Psoas muscle (tissue), 8 donors: ENCODE measurements around the gene CNPY4. TPM values are rescaled to one million over a fixed set of nuclear protein-coding genes. Genes with fewer than 3 reads are reported as not detected.

ENCODE experiments used
- ATAC-seq, 4 donors: fragments of 200-7000 bp; cut with Tn5 transposase; one replicate each; pipeline ENCODE4 v1.9.1; 2020; ENCODE audit warnings: moderate library complexity in 3 of 4, mild to moderate bottlenecking in 2 of 4
- DNase-seq, 2 donors: peaks; one replicate each; pipeline ENCODE4 v3.0.0-alpha.2; 2020
- H3K27ac ChIP-seq: fragments of 200-600 bp; one replicate; pipeline ENCODE4 v1.8.0; 2022
- H3K27me3 ChIP-seq, 3 donors: fragments of 200-600 bp in 1 of 3; one replicate each; pipeline versions ENCODE4 v1.6.1 to v1.8.0; 2013 to 2022; ENCODE audit warnings: low read length in 2 of 3, mild to moderate bottlenecking in 2 of 3, moderate library complexity in 1 of 3; ENCODE audit not compliant: insufficient read depth in 3 of 3
- H3K36me3 ChIP-seq, 2 donors: fragments of 200-600 bp in 1 of 2; one replicate each; pipeline versions ENCODE4 v1.6.1 to v1.8.0; 2013 to 2022; ENCODE audit warnings: low read depth in 1 of 2, mild to moderate bottlenecking in 1 of 2, moderate library complexity in 1 of 2; ENCODE audit not compliant: insufficient read depth in 1 of 2
- H3K4me1 ChIP-seq: fragments of 200-600 bp; one replicate; pipeline ENCODE4 v1.8.0; 2022
- H3K4me3 ChIP-seq: fragments of 200-600 bp; one replicate; pipeline ENCODE4 v1.8.0; 2022; ENCODE audit warnings: mild to moderate bottlenecking
- H3K9me3 ChIP-seq: fragments of 200-600 bp; one replicate; pipeline ENCODE4 v1.8.0; 2022
- CTCF ChIP-seq: fragments of 200-600 bp; IDR thresholded peaks from one replicate; pipeline ENCODE4 v1.8.0; 2022; ENCODE audit warnings: antibody characterized with exemption
- WGBS, 3 donors: extraction: QIAGEN DNeasy Blood & Tissue Kit; methylation state at CpG; one replicate each; pipeline versions ENCODE4 v1.1.6 to v1.1.7; 2013; 5-methylcytosine and 5-hydroxymethylcytosine counted together
- intact Hi-C, 2 donors: fragments of 100-400 bp; cut with DNase I; formaldehyde crosslinking; loops; one replicate each; pipeline versions ENCODE4 v1.11.0 to v1.14.2; 2022
- polyA plus RNA-seq, 3 donors: library from polyadenylated mRNA; stranded (reverse); fragments of 200-250 nt; gene quantifications; one replicate each; pipeline ENCODE4 v1.2.3, GENCODE V29; 2013
- total RNA-seq, 4 donors: library from RNA; stranded (reverse); fragmentation: NEBNext Ultra II Directional in 2 of 4; extraction: Animal tissue kit (Norgen Biotek cat#: 25700) in 2 of 4; gene quantifications; one replicate each; pipeline versions ENCODE4 v1.2.1 to v1.2.4, GENCODE V29; 2021 to 2023
- donor health status: healthy with polysubstance abuse.
- donor health status: DM: no; HTN: no; CAD: no; lungs with moderate emphysema.
- donor health status: Bipolar disorder and iron deficiency.
- donor health status: healthy.
- donor health status: DM: yes; HTN: yes; CAD: no.
- donor health status: DM: no; HTN: no; CAD: no.
- donor health status: DM: no; HTN: no; CAD: no.
- donor health status: DM: yes; HTN: yes; CAD: no.

Gene CNPY4
- total and polyA plus RNA-seq, 7 donors = 2.2 to 7.0 (median 2.9) TPM

DNA sequence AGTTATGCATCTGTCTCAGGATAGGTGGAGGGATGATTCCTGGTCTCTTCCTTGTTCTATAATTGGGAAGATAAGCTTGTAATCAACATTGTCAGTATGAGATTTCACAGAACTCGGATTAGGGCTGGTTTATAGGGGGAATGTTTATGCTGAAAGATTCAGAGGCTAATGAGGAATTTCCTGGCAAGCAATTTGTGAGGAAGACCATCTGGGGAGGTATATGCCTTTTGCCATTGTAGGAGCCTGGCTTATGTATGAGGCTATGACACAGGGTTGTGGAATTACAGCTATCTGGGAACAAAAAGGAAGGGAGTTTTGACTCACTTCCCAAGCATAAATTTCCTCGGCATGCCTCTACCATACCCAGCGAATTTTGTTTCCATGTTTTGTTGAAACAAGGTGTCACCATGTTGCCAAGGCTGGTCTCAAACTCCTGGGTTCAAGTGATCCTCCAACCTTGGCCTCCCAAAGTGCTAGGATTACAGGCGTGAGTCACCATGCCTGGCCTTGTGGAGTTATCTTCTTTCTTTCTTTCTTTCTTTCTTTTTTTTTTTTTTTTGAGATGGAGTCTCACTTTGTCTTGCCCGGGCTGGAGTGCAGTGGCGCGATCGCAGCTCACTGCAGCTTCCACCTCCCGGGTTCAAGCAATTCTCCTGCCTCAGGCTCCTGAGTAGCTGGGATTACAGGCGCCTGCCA lies 32.2 kb upstream of the CNPY4 start:
- 83 to 85% (median 85%) methylated on average over 10 of the region's 10 CpGs for WGBS, 3 donors
- ATAC-seq (no peak), DNase-seq (no peak)
- no peak overlapping the region for H3K27ac ChIP-seq
- TF ChIP-seq CTCF = no peak
- H3K4me3 ChIP-seq = no peak overlapping the region
- H3K4me1 ChIP-seq = peaks cover 12% of the 10 kb centered on the region
- intact Hi-C loops = loop anchor here in 1 of 2 donors (5.0 kb wide), 1 partner anchor 40 kb away; the partner anchor contains the start of gene MBLAC1
- H3K9me3 ChIP-seq = no peaks in the 10 kb centered on the region
- peaks cover 0 to 22% of the 10 kb centered on the region in 2 donors for H3K36me3 ChIP-seq
- H3K27me3 ChIP-seq = no peaks in the 10 kb centered on the region

- no peak for DNase-seq
- H3K9me3 ChIP-seq = no peaks in the 10 kb centered on the region
- no peaks in the 10 kb centered on the region for H3K27me3 ChIP-seq
- peak in 2 of 4 donors; percentile 14 to 25 for ATAC-seq
- peaks cover 14% of the 10 kb centered on the region for H3K4me1 ChIP-seq
- intact Hi-C loops = loop anchor here in 1 of 2 donors (5.0 kb wide), 1 partner anchor 39 kb away; the partner anchor contains the start of gene MBLAC1
- no peak for TF ChIP-seq CTCF
- peak overlapping the region; percentile 85 for H3K4me3 ChIP-seq
- 75 to 82% (median 76%) methylated on average over 11 of the region's 11 CpGs for WGBS, 3 donors
- H3K27ac ChIP-seq = peak overlapping the region; percentile 90
- H3K36me3 ChIP-seq = peaks cover 4 to 31% of the 10 kb centered on the region in 2 donors
Observed at GRCh38 chr7:100088095-100088620, 31.3 kb upstream of the CNPY4 start.

DNA sequence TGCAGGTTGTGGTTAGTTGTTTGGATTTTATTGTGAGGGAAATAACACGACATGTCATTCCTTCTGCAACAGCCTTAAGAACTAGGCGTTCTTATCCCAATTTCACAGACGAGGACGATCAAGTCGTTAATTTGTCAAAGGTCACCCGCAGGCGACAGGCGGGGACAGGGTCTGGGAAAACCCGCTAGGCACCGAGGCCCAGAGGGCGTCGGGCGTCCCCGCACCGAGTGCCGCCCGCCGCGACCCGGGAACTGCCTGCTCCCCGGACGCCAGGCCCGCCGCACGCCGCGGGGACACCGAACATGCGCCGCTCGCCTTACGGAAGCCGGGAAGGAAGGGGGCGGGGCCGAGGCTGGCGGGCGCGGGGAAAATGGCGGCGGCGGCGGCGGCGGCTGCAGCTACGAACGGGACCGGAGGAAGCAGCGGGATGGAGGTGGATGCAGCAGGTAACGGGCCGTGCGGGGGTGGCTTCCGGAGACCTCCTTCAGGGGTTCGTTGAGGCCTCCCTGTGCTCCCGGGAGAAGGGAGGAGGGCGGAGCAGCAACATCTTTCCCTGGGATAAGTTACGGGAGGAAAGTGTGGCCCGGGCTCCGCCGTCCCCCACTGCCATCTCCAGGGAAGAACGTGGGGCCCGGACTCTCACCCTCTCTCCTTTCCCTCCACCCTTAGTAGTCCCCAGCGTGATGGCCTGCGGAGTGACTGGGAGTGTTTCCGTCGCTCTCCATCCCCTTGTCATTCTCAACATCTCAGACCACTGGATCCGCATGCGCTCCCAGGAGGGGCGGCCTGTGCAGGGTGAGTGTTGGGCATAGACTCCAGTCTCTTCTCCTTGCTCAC lies 30.6 kb upstream of the CNPY4 start, which contains the start of gene COPS6:
Gene COPS6, plus strand, starts transcription at position 349 of the 837 bp plus-strand sequence. Its CDS starts 22 bp downstream, at position 371.
- Histone ChIP-seq H3K27me3 (no peaks in the 10 kb centered on the region), H3K4me3 (peak within 1 kb of the TSS; percentile 85), H3K36me3 (peaks cover 4 to 38% of the 10 kb centered on the region in 2 donors), H3K9me3 (no peaks in the 10 kb centered on the region), H3K27ac (peak within 1 kb of the TSS; percentile 90), H3K4me1 (peaks cover 20% of the 10 kb centered on the region)
- intact Hi-C loops = loop anchor here in 1 of 2 donors (5.0 kb wide), 1 partner anchor 38 kb away; the partner anchor contains the start of gene MBLAC1
- WGBS, 3 donors = 0 to 1% (median 0%) methylated on average over 63 to 68 of the region's 68 CpGs
- TF ChIP-seq CTCF = no peak
- ATAC-seq (peak; percentile 85 to 95 (median 92)), DNase-seq (peak; percentile 90 to 94)

DNA sequence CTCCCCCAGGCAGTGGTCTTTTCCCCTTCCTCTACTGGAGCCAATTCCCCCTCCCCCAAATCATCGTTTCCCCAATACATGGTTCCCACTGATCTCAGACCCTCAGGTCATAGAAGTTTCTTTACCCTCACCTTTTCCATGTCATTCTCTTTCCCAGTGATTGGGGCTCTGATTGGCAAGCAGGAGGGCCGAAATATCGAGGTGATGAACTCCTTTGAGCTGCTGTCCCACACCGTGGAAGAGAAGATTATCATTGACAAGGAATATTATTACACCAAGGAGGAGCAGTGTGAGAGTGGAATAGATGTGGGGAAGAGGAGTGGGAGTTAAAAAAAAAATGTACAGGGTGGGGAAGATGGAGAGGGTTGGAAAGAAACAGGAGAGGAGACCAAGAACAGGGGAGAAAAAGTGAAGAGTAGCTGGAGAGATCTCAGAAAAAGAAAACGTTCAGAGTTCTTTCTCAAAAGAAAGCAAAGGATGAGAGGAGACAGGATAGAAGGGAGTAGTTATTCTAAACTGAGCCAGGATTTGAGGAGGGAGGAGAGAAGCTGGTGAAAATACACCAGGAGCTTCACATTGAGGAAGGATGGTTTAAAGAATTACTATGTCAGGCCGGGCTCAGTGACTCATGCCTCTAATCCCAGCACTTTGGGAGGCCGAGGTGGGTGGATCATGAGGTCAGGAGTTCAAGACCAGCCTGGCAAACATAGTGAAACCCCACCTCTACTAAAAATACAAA lies 29.8 kb upstream of the CNPY4 start:
- intact Hi-C loops = loop anchor here (5.0 kb wide), 1 partner anchor 38 kb away; the partner anchor contains the start of gene MBLAC1 (in 2 of the 2)
- H3K9me3 ChIP-seq = no peaks in the 10 kb centered on the region
- ATAC-seq (no peak), DNase-seq (no peak)
- H3K4me1 ChIP-seq = peaks cover 21% of the 10 kb centered on the region
- WGBS, 3 donors = 23 to 29% (median 25%) methylated on average over 7 of the region's 7 CpGs
- H3K27ac ChIP-seq = peak overlapping the region; percentile 90
- H3K36me3 ChIP-seq = peaks cover 4 to 46% of the 10 kb centered on the region in 2 donors
- H3K4me3 ChIP-seq = peak overlapping the region; percentile 85
- no peak for TF ChIP-seq CTCF
- no peaks in the 10 kb centered on the region for H3K27me3 ChIP-seq
